Heart left ventricle (tissue), 16 donors: ENCODE measurements around the gene SLC37A2. TPM values are rescaled to one million over a fixed set of nuclear protein-coding genes. Genes with fewer than 3 reads are reported as not detected.

Experiments
- ATAC-seq, 4 donors: fragments of 200-7000 bp; cut with Tn5 transposase; one replicate each; pipeline ENCODE4 v1.9.1; 2020 to 2022; ENCODE audit warnings: moderate library complexity in 4 of 4, mild to moderate bottlenecking in 3 of 4, moderate number of reproducible peaks in 1 of 4
- DNase-seq, 5 donors: peaks; one replicate each; pipeline ENCODE4 v3.0.0-alpha.2; 2020
- H3K27ac ChIP-seq, 12 donors: fragments of 200-600 bp; sonication (generic) in 4 of 12; one replicate each; pipeline versions ENCODE4 v1.5.0 to v1.8.0; 2016 to 2022; ENCODE audit warnings: mild to moderate bottlenecking in 2 of 12
- H3K27me3 ChIP-seq, 9 donors: fragments of 200-600 bp; sonication (generic) in 2 of 9; one replicate each; pipeline versions ENCODE4 v1.5.1 to v1.8.0; 2016 to 2022; ENCODE audit warnings: mild to moderate bottlenecking in 3 of 9
- H3K36me3 ChIP-seq, 9 donors: fragments of 200-600 bp; sonication (generic) in 2 of 9; one replicate each; pipeline versions ENCODE4 v1.5.0 to v1.8.0; 2018 to 2022; ENCODE audit warnings: mild to moderate bottlenecking in 2 of 9
- H3K4me1 ChIP-seq, 12 donors: fragments of 200-600 bp; sonication (generic) in 4 of 12; one replicate each; pipeline versions ENCODE4 v1.5.0 to v1.8.0; 2016 to 2022; ENCODE audit warnings: mild to moderate bottlenecking in 3 of 12
- H3K4me3 ChIP-seq, 12 donors: fragments of 200-600 bp; sonication (generic) in 4 of 12; one replicate each; pipeline versions ENCODE4 v1.5.0 to v1.8.0; 2017 to 2022; ENCODE audit warnings: mild to moderate bottlenecking in 9 of 12, moderate library complexity in 4 of 12
- H3K9me3 ChIP-seq, 12 donors: fragments of 200-600 bp; sonication (generic) in 4 of 12; one replicate each; pipeline versions ENCODE4 v1.5.0 to v1.8.0; 2016 to 2022; ENCODE audit warnings: mild to moderate bottlenecking in 1 of 12
- CTCF ChIP-seq, 12 donors: fragments of 200-600 bp; sonication (generic) in 4 of 12; IDR thresholded peaks; one replicate each; pipeline versions ENCODE4 v1.5.0 to v1.8.0; 2018 to 2022; ENCODE audit warnings: antibody characterized with exemption in 12 of 12, mild to moderate bottlenecking in 5 of 12
- POLR2A ChIP-seq, 2 donors: fragments of 450-650 bp; IDR thresholded peaks; one replicate each; pipeline ENCODE4 v1.6.1; 2017; ENCODE audit warnings: antibody characterized with exemption in 2 of 2, mild to moderate bottlenecking in 2 of 2, moderate library complexity in 2 of 2
- WGBS, 4 donors: extraction: QIAGEN DNeasy Blood & Tissue Kit in 2 of 4; methylation state at CpG; one replicate each; pipeline versions ENCODE4 v1.1.5 to v1.1.7; 2013 to 2018; 5-methylcytosine and 5-hydroxymethylcytosine counted together
- intact Hi-C, 10 donors: fragments of 100-400 bp; cut with DNase I; formaldehyde crosslinking; loops; one replicate each; pipeline versions ENCODE4 v1.11.1 to v1.14.2; 2022
- polyA plus RNA-seq, 2 donors: library from polyadenylated mRNA; stranded (reverse); fragments of 200-250 nt; gene quantifications; one replicate each; pipeline ENCODE4 v1.2.3, GENCODE V29; 2013
- total RNA-seq, 9 donors: library from RNA; depleted of rRNA in 2 of 9; stranded (reverse); fragments of >200 nt in 2 of 9; fragmentation: NEBNext Ultra II Directional in 3 of 9; extraction: Animal tissue kit (Norgen Biotek cat#: 25700) in 3 of 9; gene quantifications; one replicate each; pipeline versions ENCODE4 v1.1.0 to v1.2.4, GENCODE V29; 2016 to 2023
- donor health status: ischemic (EF 13 %, LVEDD 7.1; RV severe dilation, severe dysfunction).
- donor health status: healthy with polysubstance abuse.
- donor health status: DM: no; HTN: yes; CAD: no.
- donor health status: DM: no; HTN: no; CAD: no.
- donor health status: ischemic (EF 25% LVEDD 6.9; RV normal size, moderate dysfunction).
- donor health status: ischemic (EF 25% LVEDD 5.7; RV mildly dilated, moderate dysfunction).
- donor health status: healthy.
- donor health status: DM: yes; HTN: yes; CAD: no.
- donor health status: ischemic (EF 35%, LVEDD 5.7; RV mildly dilated, moderate dysfunction).
- donor health status: nonischemic (EF 11% LVEDD 7.7; RV severe dilation, severe dysfunction).
- donor health status: DM: yes; HTN: yes; CAD: no.
- donor health status: PGD.
- donor health status: ischemic (EF 29% LVEDD 5.4; RV normal size, mild dysfunction).
- donor health status: nonischemic (EF 23%, LVEDD 6.1; RV moderate dilation, normal function).

The SLC37A2 gene
- total and polyA plus RNA-seq, 11 donors, result 0.65 to 17.9 (median 2.3) TPM

- H3K27ac ChIP-seq, result peak overlapping the region in 2 of 12 donors; percentile 30 to 90
- H3K4me3 ChIP-seq, result no peak overlapping the region
- peaks cover 0 to 53% (median 0%) of the 10 kb centered on the region in 12 donors for H3K4me1 ChIP-seq
- intact Hi-C loops, result no loop called here
- H3K9me3 ChIP-seq, result no peaks in the 10 kb centered on the region
- DNase-seq (no peak), ATAC-seq (no peak)
- WGBS, 4 donors, result 84 to 92% (median 90%) methylated on average over 12 of the region's 12 CpGs
- no peak for TF ChIP-seq POLR2A (IDR thresholded peaks at IDR 0.05)
- TF ChIP-seq CTCF (IDR thresholded peaks at IDR 0.05), result no peak
- H3K36me3 ChIP-seq, result no peaks in the 10 kb centered on the region
- peaks cover 0 to 18% (median 3%) of the 10 kb centered on the region in 9 donors for H3K27me3 ChIP-seq
Measured at GRCh38 chr11:125072961-125073590, 10.0 kb downstream of the SLC37A2 start.

- H3K27ac ChIP-seq, result no peak overlapping the region
- H3K4me3 ChIP-seq, result no peak overlapping the region
- no peaks in the 10 kb centered on the region for H3K36me3 ChIP-seq
- no peak for DNase-seq
- TF ChIP-seq POLR2A (IDR thresholded peaks at IDR 0.05) (no peak), CTCF (IDR thresholded peaks at IDR 0.05) (no peak)
- H3K27me3 ChIP-seq, result peaks cover 0 to 15% (median 0%) of the 10 kb centered on the region in 9 donors
- intact Hi-C loops, result no loop called here
- H3K4me1 ChIP-seq, result peaks cover 0 to 47% (median 0%) of the 10 kb centered on the region in 12 donors
- H3K9me3 ChIP-seq, result no peaks in the 10 kb centered on the region
- WGBS, 4 donors, result 76 to 80% (median 77%) methylated on average over 18 to 19 of the region's 19 CpGs
- ATAC-seq, result no peak
Measured at GRCh38 chr11:125073616-125074483, 10.7 kb downstream of the SLC37A2 start.

GRCh38 chr11:125074511-125075241 is 11.6 kb downstream of the SLC37A2 start:
- intact Hi-C loops, result no loop called here
- ATAC-seq (no peak), DNase-seq (no peak)
- Histone ChIP-seq H3K9me3 (no peaks in the 10 kb centered on the region), H3K36me3 (no peaks in the 10 kb centered on the region), H3K27ac (no peak overlapping the region), H3K4me3 (no peak overlapping the region), H3K27me3 (peaks cover 0 to 9% (median 0%) of the 10 kb centered on the region in 9 donors), H3K4me1 (peaks cover 0 to 38% (median 0%) of the 10 kb centered on the region in 12 donors)
- 63 to 78% (median 67%) methylated on average over 11 of the region's 11 CpGs for WGBS, 4 donors
- TF ChIP-seq POLR2A (IDR thresholded peaks at IDR 0.05) (no peak), CTCF (IDR thresholded peaks at IDR 0.05) (no peak)

- H3K27me3 ChIP-seq, result peaks cover 0 to 9% (median 0%) of the 10 kb centered on the region in 9 donors
- no peak for DNase-seq
- 75 to 85% (median 80%) methylated on average over 5 to 7 of the region's 7 CpGs for WGBS, 4 donors
- intact Hi-C loops, result no loop called here
- H3K36me3 ChIP-seq, result no peaks in the 10 kb centered on the region
- no peak for ATAC-seq
- H3K27ac ChIP-seq, result no peak overlapping the region
- TF ChIP-seq POLR2A (IDR thresholded peaks at IDR 0.05), result no peak
- TF ChIP-seq CTCF (IDR thresholded peaks at IDR 0.05), result no peak
- peaks cover 0 to 33% (median 0%) of the 10 kb centered on the region in 12 donors for H3K4me1 ChIP-seq
- no peaks in the 10 kb centered on the region for H3K9me3 ChIP-seq
- no peak overlapping the region for H3K4me3 ChIP-seq
Measured at GRCh38 chr11:125075242-125075625, 12.1 kb downstream of the SLC37A2 start.
